ENCODE measurements around the gene NPSR1. TPM values are rescaled to one million over a fixed set of nuclear protein-coding genes. Genes with fewer than 3 reads are reported as not detected.
"Not testable (repeated sequence)": the region's sequence is repeated elsewhere in the genome, so short reads cannot be mapped to it uniquely, and the experiment has no call there.

Gene NPSR1
- total and polyA plus RNA-seq, 2 donors = 0.58 TPM; not detected in 1

GRCh38 chr7:34807548-34808340 lies 149.7 kb downstream of the NPSR1 start:
- no peak overlapping the region for H3K4me3 ChIP-seq (ENCODE audit: low read depth, low read length)
- H3K27ac ChIP-seq (ENCODE audit: low read depth) = no peak overlapping the region
- no peaks in the 10 kb centered on the region for H3K36me3 ChIP-seq (ENCODE audit: insufficient read depth)
- WGBS = 75% methylated on average over 7 of the region's 7 CpGs
- no peaks in the 10 kb centered on the region for H3K4me1 ChIP-seq (ENCODE audit: insufficient read depth)
- DNase-seq (ENCODE audit: extremely low spot score) = no peak

GRCh38 chr7:34814203-34814842 lies 156.3 kb downstream of the NPSR1 start:
- WGBS = 63% methylated on average over 7 of the region's 7 CpGs
- H3K4me3 ChIP-seq (ENCODE audit: low read depth, low read length); DNase-seq (ENCODE audit: extremely low spot score); H3K4me1 ChIP-seq (ENCODE audit: insufficient read depth); H3K36me3 ChIP-seq (ENCODE audit: insufficient read depth); H3K27ac ChIP-seq (ENCODE audit: low read depth): not testable (repeated sequence)

GRCh38 chr7:34821932-34822558 lies 164.0 kb downstream of the NPSR1 start:
- WGBS = 42% methylated on average over 16 of the region's 16 CpGs
- Histone ChIP-seq H3K4me1 (ENCODE audit: insufficient read depth) (no peaks in the 10 kb centered on the region), H3K4me3 (ENCODE audit: low read depth, low read length) (no peak overlapping the region), H3K27ac (ENCODE audit: low read depth) (no peak overlapping the region), H3K36me3 (ENCODE audit: insufficient read depth) (no peaks in the 10 kb centered on the region)
- DNase-seq (ENCODE audit: extremely low spot score) = no peak

GRCh38 chr7:34823650-34824258 lies 165.7 kb downstream of the NPSR1 start:
- WGBS = 57% methylated on average over 7 of the region's 7 CpGs
- no peak overlapping the region for H3K4me3 ChIP-seq (ENCODE audit: low read depth, low read length)
- DNase-seq (ENCODE audit: extremely low spot score) = no peak
- H3K36me3 ChIP-seq (ENCODE audit: insufficient read depth) = no peaks in the 10 kb centered on the region
- no peak overlapping the region for H3K27ac ChIP-seq (ENCODE audit: low read depth)
- no peaks in the 10 kb centered on the region for H3K4me1 ChIP-seq (ENCODE audit: insufficient read depth)

- Histone ChIP-seq H3K27ac (ENCODE audit: low read depth) (no peak overlapping the region), H3K36me3 (ENCODE audit: insufficient read depth) (no peaks in the 10 kb centered on the region), H3K4me1 (ENCODE audit: insufficient read depth) (no peaks in the 10 kb centered on the region), H3K4me3 (ENCODE audit: low read depth, low read length) (no peak overlapping the region)
- DNase-seq (ENCODE audit: extremely low spot score) = no peak
- 89% methylated on average over 2 of the region's 2 CpGs for WGBS
These were observed 167.2 kb downstream of the NPSR1 start for GRCh38 chr7:34825221-34825620.

- Histone ChIP-seq H3K36me3 (ENCODE audit: insufficient read depth) (no peaks in the 10 kb centered on the region), H3K27ac (ENCODE audit: low read depth) (no peak overlapping the region), H3K4me1 (ENCODE audit: insufficient read depth) (no peaks in the 10 kb centered on the region), H3K4me3 (ENCODE audit: low read depth, low read length) (no peak overlapping the region)
- 84% methylated on average over 3 of the region's 3 CpGs for WGBS
- no peak for DNase-seq (ENCODE audit: extremely low spot score)
These were observed 172.4 kb downstream of the NPSR1 start for GRCh38 chr7:34830390-34830789.

- no peak overlapping the region for H3K4me3 ChIP-seq (ENCODE audit: low read depth, low read length)
- H3K27ac ChIP-seq (ENCODE audit: low read depth) = no peak overlapping the region
- no peak for DNase-seq (ENCODE audit: extremely low spot score)
- no peaks in the 10 kb centered on the region for H3K4me1 ChIP-seq (ENCODE audit: insufficient read depth)
- H3K36me3 ChIP-seq (ENCODE audit: insufficient read depth) = no peaks in the 10 kb centered on the region
- 85% methylated on average over 1 of the region's 1 CpG for WGBS
These were observed 173.4 kb downstream of the NPSR1 start for GRCh38 chr7:34831436-34831835.

- Histone ChIP-seq H3K4me1 (ENCODE audit: insufficient read depth) (no peaks in the 10 kb centered on the region), H3K36me3 (ENCODE audit: insufficient read depth) (no peaks in the 10 kb centered on the region), H3K4me3 (ENCODE audit: low read depth, low read length) (no peak overlapping the region), H3K27ac (ENCODE audit: low read depth) (no peak overlapping the region)
- no peak for DNase-seq (ENCODE audit: extremely low spot score)
- WGBS = 91% methylated on average over 3 of the region's 3 CpGs
These were observed 174.0 kb downstream of the NPSR1 start for GRCh38 chr7:34832020-34832419.

GRCh38 chr7:34835901-34836600 lies 178.0 kb downstream of the NPSR1 start:
- no peak overlapping the region for H3K27ac ChIP-seq (ENCODE audit: low read depth)
- H3K4me1 ChIP-seq (ENCODE audit: insufficient read depth) = no peaks in the 10 kb centered on the region
- 66% methylated on average over 3 of the region's 3 CpGs for WGBS
- no peaks in the 10 kb centered on the region for H3K36me3 ChIP-seq (ENCODE audit: insufficient read depth)
- H3K4me3 ChIP-seq (ENCODE audit: low read depth, low read length) = no peak overlapping the region
- DNase-seq (ENCODE audit: extremely low spot score) = no peak

GRCh38 chr7:34837316-34837715 lies 179.3 kb downstream of the NPSR1 start:
- no peak overlapping the region for H3K4me3 ChIP-seq (ENCODE audit: low read depth, low read length)
- H3K27ac ChIP-seq (ENCODE audit: low read depth) = no peak overlapping the region
- H3K4me1 ChIP-seq (ENCODE audit: insufficient read depth) = no peaks in the 10 kb centered on the region
- no peak for DNase-seq (ENCODE audit: extremely low spot score)
- H3K36me3 ChIP-seq (ENCODE audit: insufficient read depth) = no peaks in the 10 kb centered on the region
- 40% methylated on average over 2 of the region's 2 CpGs for WGBS

GRCh38 chr7:34837801-34838201 lies 179.8 kb downstream of the NPSR1 start:
- Histone ChIP-seq H3K4me3 (ENCODE audit: low read depth, low read length) (no peak overlapping the region), H3K36me3 (ENCODE audit: insufficient read depth) (no peaks in the 10 kb centered on the region), H3K27ac (ENCODE audit: low read depth) (no peak overlapping the region), H3K4me1 (ENCODE audit: insufficient read depth) (no peaks in the 10 kb centered on the region)
- no peak for DNase-seq (ENCODE audit: extremely low spot score)
- WGBS = 62% methylated on average over 2 of the region's 2 CpGs

GRCh38 chr7:34838329-34838728 lies 180.3 kb downstream of the NPSR1 start:
- Histone ChIP-seq H3K27ac (ENCODE audit: low read depth) (no peak overlapping the region), H3K4me1 (ENCODE audit: insufficient read depth) (no peaks in the 10 kb centered on the region), H3K4me3 (ENCODE audit: low read depth, low read length) (no peak overlapping the region), H3K36me3 (ENCODE audit: insufficient read depth) (no peaks in the 10 kb centered on the region)
- WGBS = 68% methylated on average over 5 of the region's 5 CpGs
- no peak for DNase-seq (ENCODE audit: extremely low spot score)

GRCh38 chr7:34839645-34840044 lies 181.6 kb downstream of the NPSR1 start:
- WGBS = 63% methylated on average over 3 of the region's 3 CpGs
- H3K36me3 ChIP-seq (ENCODE audit: insufficient read depth) = no peaks in the 10 kb centered on the region
- no peak overlapping the region for H3K4me3 ChIP-seq (ENCODE audit: low read depth, low read length)
- DNase-seq (ENCODE audit: extremely low spot score) = no peak
- H3K4me1 ChIP-seq (ENCODE audit: insufficient read depth) = no peaks in the 10 kb centered on the region
- no peak overlapping the region for H3K27ac ChIP-seq (ENCODE audit: low read depth)
